KMS-11 (cell line): ENCODE data around the gene IFI27.

Source experiments
- H2AFZ ChIP-seq: fragments of 200-600 bp; sonication (generic); 2 replicates; pipeline ENCODE4 v1.6.1; 2016; ENCODE audit warnings: antibody characterized with exemption, mixed run types, low read depth
- H3K27ac ChIP-seq: fragments of 200-600 bp; sonication (generic); 2 replicates; pipeline ENCODE4 v1.6.1; 2016; ENCODE audit warnings: mild to moderate bottlenecking, mixed run types
- H3K27me3 ChIP-seq: fragments of 200-600 bp; sonication (generic); 2 replicates; pipeline ENCODE4 v1.6.1; 2017; ENCODE audit warnings: mild to moderate bottlenecking, low read depth, mixed run types, moderate library complexity; ENCODE audit not compliant: insufficient read depth
- H3K36me3 ChIP-seq: fragments of 200-600 bp; sonication (generic); 2 replicates; pipeline ENCODE4 v1.6.1; 2017; ENCODE audit warnings: mild to moderate bottlenecking, mixed run types; ENCODE audit not compliant: insufficient read depth
- H3K4me1 ChIP-seq: fragments of 200-600 bp; sonication (generic); 2 replicates; pipeline ENCODE4 v1.6.1; 2016; ENCODE audit warnings: mild to moderate bottlenecking, low read depth, mixed run types; ENCODE audit not compliant: poor library complexity, severe bottlenecking
- H3K4me2 ChIP-seq: fragments of 200-600 bp; sonication (generic); 2 replicates; pipeline ENCODE4 v1.7.0; 2016; ENCODE audit warnings: mild to moderate bottlenecking, mixed run types
- H3K4me3 ChIP-seq: fragments of 200-600 bp; sonication (generic); IDR thresholded peaks from 2 replicates; pipeline ENCODE4 v1.6.1; 2017; ENCODE audit warnings: low read depth, low read length, mixed read lengths; ENCODE audit not compliant: insufficient read depth
- H3K79me2 ChIP-seq: fragments of 200-600 bp; sonication (generic); 2 replicates; pipeline ENCODE4 v1.6.1; 2016; ENCODE audit warnings: low read depth, mixed run types; ENCODE audit not compliant: insufficient read depth
- H3K9ac ChIP-seq: fragments of 200-600 bp; sonication (generic); 2 replicates; pipeline ENCODE4 v1.6.1; 2016; ENCODE audit warnings: mild to moderate bottlenecking, mixed run types
- H4K20me1 ChIP-seq: fragments of 200-600 bp; sonication (generic); 2 replicates; pipeline ENCODE4 v1.6.1; 2016; ENCODE audit warnings: mild to moderate bottlenecking, mixed run types; ENCODE audit not compliant: insufficient read depth
- TF ChIP-seq, protein P1 (sequence below): fragments of 200-600 bp; sonication (generic); conservative IDR thresholded peaks from 2 replicates; pipeline ENCODE4 v1.6.1; 2017; ENCODE audit warnings: low read depth, mild to moderate bottlenecking, antibody characterized with exemption, low read length, moderate library complexity, mixed read lengths

Gene IFI27

DNA sequence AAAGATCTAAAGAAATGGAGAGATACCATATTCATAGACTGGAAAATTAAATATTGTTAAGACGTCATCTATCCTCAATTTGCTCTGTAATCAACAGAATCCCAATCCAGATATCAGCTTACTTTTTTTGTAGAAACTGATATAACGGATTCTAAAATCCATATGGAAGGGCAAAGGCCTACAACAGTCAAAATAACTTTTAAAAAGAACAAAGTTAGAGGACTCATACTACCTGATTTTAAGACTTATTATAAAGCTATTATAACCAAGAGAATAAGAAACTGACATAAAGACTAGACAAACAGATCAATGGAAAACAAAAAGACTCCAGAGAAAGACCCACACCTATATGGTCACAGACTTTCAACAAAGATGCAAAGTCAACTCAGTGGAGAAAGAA is 35.5 kb upstream of the IFI27 start:
- TF ChIP-seq, protein P1, sequence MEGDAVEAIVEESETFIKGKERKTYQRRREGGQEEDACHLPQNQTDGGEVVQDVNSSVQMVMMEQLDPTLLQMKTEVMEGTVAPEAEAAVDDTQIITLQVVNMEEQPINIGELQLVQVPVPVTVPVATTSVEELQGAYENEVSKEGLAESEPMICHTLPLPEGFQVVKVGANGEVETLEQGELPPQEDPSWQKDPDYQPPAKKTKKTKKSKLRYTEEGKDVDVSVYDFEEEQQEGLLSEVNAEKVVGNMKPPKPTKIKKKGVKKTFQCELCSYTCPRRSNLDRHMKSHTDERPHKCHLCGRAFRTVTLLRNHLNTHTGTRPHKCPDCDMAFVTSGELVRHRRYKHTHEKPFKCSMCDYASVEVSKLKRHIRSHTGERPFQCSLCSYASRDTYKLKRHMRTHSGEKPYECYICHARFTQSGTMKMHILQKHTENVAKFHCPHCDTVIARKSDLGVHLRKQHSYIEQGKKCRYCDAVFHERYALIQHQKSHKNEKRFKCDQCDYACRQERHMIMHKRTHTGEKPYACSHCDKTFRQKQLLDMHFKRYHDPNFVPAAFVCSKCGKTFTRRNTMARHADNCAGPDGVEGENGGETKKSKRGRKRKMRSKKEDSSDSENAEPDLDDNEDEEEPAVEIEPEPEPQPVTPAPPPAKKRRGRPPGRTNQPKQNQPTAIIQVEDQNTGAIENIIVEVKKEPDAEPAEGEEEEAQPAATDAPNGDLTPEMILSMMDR: no peak
- Histone ChIP-seq H3K79me2 (peaks cover 100% of the 10 kb centered on the region), H3K4me2 (no peak overlapping the region), H2AFZ (no peak overlapping the region), H4K20me1 (no peaks in the 10 kb centered on the region; the same call in 1 of the 2 replicates), H3K9ac (no peak overlapping the region), H3K27ac (no peak overlapping the region), H3K36me3 (peaks cover 8% of the 10 kb centered on the region; the same call in 1 of the 2 replicates), H3K27me3 (no peaks in the 10 kb centered on the region), H3K4me1 (peaks cover 16% of the 10 kb centered on the region), H3K4me3 (no peak overlapping the region)

DNA sequence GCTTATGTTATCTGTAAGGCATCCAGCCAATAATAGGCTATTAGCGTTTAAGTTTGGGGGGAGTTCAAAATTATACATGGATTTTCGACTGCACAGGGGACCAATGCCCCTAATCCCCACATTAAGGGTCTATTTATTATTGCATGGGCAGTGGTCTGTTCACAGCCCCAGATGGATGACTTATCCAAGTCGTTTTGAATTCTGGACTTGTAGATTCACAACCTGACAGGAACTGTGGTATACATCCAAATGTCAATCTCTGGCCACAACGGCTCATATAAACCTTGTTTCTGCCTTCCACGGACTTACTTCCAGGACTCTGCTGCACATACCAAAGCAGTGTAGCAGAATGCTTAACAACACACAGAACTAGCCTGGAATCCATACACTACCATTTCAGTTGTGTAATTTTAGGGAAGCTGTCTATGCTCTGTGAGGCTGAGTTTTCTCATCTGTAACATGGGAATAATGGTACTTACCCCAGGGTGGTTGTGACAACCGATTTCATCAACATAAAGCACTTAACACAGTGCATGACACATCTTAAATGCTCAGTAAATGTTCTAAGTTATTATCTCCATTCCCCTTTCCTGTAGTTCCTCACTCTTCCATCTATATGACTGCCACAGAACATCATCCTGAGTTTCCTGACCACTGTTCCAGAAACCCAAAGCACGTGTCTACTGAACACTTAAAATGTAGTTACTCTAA is 33.3 kb upstream of the IFI27 start:
- Histone ChIP-seq H4K20me1 (no peaks in the 10 kb centered on the region; the same call in 1 of the 2 replicates), H3K9ac (no peak overlapping the region), H3K27me3 (no peaks in the 10 kb centered on the region), H3K4me3 (no peak overlapping the region), H3K4me2 (peak overlapping the region; percentile 77; the same call in 1 of the 2 replicates), H3K36me3 (peaks cover 8% of the 10 kb centered on the region; the same call in 1 of the 2 replicates), H2AFZ (no peak overlapping the region), H3K4me1 (peaks cover 19% of the 10 kb centered on the region), H3K79me2 (peaks cover 87% of the 10 kb centered on the region), H3K27ac (no peak overlapping the region)
- TF ChIP-seq, protein P1: no peak

DNA sequence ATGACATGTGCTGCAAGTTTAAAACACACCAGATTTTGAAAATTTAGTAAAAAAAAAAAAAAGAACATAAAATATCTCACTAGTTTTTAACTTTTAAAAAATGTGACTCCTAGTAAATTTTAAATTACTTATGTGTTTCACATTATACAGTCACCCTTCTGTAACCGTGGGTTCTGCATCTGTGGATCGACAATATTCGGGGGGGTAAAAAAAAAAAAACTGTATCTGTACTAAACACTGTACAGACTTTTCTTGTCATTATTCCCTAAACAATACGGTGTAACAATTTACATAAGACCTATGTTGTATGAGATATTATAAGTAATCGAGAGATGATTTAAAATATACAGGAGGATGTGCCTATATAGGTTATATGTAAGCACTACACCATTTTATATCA is 32.7 kb upstream of the IFI27 start:
- H4K20me1 ChIP-seq: no peaks in the 10 kb centered on the region; the same call in 1 of the 2 replicates
- no peak overlapping the region for H2AFZ ChIP-seq
- peaks cover 85% of the 10 kb centered on the region for H3K79me2 ChIP-seq
- peaks cover 24% of the 10 kb centered on the region for H3K4me1 ChIP-seq
- no peak overlapping the region for H3K4me3 ChIP-seq
- no peak overlapping the region for H3K9ac ChIP-seq
- peaks cover 8% of the 10 kb centered on the region; the same call in 1 of the 2 replicates for H3K36me3 ChIP-seq
- TF ChIP-seq, protein P1: no peak
- H3K27ac ChIP-seq: no peak overlapping the region
- no peaks in the 10 kb centered on the region for H3K27me3 ChIP-seq
- H3K4me2 ChIP-seq: peak overlapping the region; percentile 77

DNA sequence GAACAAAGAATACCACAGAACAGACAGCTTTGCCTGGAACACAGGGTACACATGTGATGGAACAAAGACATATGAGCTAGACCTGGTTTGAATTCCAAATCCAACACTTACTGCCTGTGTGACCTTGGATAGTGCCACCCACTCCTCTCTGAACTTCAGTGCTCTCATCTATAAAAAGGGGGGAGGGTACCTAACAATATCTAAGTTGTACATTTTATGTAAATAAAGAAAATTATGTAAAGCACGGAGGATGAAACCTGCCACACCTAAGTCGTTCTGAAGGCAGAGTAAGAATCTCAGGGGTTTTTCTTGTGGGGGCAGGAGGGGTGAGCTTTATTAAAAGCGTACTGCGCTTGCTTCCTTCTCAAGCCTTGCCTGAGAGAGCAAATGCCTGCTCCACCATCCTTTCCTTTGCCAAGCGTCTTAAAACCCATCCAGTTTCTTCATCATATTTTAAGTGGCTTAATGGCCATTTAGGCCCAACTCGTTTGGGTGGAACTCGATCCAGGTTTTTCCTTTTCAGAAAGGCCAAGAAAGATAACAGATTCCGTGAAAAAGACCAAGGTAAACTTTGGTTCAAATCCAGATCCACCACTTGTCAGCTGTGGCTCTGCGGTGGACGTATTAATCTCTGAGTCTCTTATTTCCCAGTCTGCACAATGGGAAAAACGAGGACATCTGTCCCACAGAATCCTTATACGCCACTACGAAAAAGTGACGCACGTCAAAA is 30.5 kb upstream of the IFI27 start:
- no peaks in the 10 kb centered on the region for H3K27me3 ChIP-seq
- no peaks in the 10 kb centered on the region; the same call in 1 of the 2 replicates for H4K20me1 ChIP-seq
- no peak overlapping the region for H3K4me3 ChIP-seq
- peaks cover 31% of the 10 kb centered on the region for H3K4me1 ChIP-seq
- H3K4me2 ChIP-seq: peak overlapping the region; percentile 77
- H3K9ac ChIP-seq: peak overlapping the region; percentile 91
- TF ChIP-seq, protein P1: no peak
- H3K36me3 ChIP-seq: peaks cover 8% of the 10 kb centered on the region; the same call in 1 of the 2 replicates
- peaks cover 69% of the 10 kb centered on the region for H3K79me2 ChIP-seq
- H3K27ac ChIP-seq: peak overlapping the region; percentile 95
- peak overlapping the region; percentile 47 for H2AFZ ChIP-seq
